ENCODE measurements around the gene SLC6A17.
A peak's percentile ranks its signal among the peaks of the same experiment; 100 is the strongest.

The SLC6A17 gene

GRCh38 chr1:110150330-110151174, at the start of gene SLC6A17:
Gene SLC6A17 (plus strand): TSS chr1:110150494. CDS start chr1:110166930, 16,436 bp downstream.
- DNase-seq, result peak in 19 of 56 donors; percentile 21 to 62 (median 35)

DNA sequence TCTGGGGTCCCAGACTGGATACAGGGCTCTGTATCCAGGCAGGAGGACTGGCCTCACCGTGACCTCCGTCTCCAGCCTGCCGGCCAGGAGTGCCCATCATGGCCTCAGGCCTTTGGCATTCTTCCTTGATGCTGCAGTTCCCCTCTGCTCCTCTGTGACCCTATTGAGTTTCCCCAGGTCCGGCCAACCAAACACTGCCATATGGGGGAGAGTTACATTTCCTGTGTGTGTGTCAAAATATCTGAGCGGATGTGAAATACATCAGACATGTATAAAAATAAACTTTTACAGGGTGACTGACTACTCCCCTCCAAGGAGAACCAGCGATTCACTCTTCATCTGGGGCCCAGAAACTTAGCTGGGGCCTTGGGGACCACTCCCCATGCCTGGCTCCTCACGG, 48.2 kb upstream of the SLC6A17 start:
- DNase-seq, result no peak

DNA sequence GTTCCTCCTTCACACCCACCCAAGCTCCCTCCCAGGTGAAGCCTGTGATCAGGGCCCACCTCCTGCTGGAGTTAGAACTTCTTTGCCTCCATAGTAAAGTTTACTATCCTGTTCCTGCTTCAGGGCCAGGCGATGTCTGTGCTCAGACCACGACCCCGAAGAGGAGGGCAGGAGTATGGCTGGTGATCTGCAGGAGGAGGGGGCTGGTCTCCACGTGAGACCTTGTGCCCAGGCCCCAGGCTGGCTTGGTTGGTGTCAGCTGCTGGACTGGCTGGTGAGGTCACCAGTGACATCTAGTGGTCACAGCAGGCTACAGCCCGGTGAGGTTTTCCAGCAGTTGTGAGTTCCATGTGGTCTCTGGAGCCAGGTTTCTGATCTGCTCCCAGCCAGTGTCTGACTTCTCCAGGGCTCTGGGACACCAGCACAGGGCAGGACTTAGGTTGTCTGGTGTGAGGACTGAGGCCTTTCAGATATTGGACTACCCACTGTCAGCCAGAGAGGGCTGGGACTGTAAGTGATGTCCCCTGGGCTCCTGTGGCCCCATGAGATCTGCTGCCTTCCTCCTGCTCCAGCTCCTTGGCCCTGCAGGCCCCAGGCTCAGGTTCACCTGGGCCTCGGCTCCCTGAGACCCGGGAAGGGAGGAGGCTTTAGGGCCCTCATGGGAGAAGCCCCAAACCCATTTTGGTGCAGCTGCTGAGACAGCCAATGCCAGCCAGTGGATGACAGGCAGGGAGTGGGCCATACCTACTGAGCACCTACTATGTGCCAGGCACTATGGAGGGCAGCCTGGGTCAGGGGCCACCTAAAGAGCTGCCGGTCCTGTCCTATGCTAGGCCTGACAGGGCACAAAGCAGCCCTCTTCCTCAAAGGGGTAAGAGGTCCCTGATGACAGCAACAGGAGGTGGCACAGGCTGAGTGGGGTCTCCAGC, 44.0 kb upstream of the SLC6A17 start:
- peak in 48 of 56 donors; percentile 6 to 77 (median 36) for DNase-seq

DNA sequence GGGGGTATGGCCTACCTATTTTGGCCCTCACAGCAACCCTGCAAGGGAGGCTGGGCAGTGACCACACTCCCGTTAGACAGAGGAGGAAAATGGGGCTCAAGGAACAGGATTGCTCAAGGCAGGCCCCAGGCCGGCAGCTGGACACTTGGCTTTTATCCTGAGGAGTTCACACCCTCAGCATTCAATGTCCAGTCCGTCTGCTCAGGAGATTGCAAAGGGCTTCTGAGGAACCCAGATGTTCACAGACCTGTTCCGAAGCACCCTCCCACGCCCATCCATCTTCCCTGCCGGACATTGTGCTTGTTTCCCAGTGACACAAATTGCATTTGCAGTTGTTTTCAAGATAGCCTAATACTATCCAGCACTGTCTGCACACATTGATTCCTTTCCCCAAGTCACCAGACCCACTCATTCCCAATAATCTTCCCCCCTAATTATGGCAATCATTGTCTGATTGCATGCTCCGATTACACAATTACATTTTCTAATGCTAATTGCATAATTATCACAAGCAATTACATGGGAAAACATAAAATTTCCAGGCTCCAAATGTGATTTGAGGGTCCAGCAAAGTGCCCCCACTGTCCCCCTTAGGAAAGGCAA, 42.3 kb upstream of the SLC6A17 start:
- no peak for DNase-seq

DNA sequence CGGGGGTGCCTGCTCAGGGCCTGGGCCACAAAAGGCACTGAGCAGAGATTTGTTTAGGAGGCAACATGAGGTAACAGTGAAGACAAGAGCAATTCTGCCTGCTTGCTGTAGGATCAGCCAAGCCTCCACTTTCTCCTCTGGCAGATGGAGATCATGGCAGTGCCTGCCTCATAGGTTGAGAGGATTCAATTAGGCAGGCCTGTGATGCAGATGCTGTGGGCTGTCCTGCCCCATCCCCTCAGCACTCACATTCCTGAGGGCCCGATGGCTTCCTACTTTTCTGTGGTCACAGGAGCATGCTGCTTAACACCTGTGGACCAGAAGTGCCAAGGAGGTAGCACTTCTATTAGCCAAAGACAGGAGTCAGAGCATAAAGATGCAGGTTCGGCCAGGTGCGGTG, 39.2 kb upstream of the SLC6A17 start:
- DNase-seq, result no peak

GRCh38 chr1:110112143-110112542, 38.2 kb upstream of the SLC6A17 start, which contains the start of gene UBL4B:
Gene UBL4B (plus strand): TSS chr1:110112443. CDS start chr1:110112535, 92 bp downstream.
- no peak for DNase-seq

DNA sequence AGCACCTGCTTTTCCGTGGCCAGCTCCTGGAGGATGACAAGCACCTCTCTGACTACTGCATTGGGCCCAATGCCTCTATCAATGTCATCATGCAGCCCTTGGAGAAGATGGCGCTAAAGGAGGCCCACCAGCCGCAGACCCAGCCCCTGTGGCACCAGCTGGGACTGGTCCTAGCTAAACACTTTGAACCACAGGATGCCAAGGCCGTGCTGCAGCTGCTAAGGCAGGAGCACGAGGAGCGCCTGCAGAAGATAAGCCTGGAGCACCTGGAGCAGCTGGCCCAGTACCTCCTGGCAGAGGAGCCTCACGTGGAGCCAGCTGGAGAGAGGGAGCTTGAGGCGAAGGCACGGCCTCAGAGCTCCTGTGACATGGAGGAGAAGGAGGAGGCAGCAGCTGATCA, 37.6 kb upstream of the SLC6A17 start:
- DNase-seq, result no peak

DNA sequence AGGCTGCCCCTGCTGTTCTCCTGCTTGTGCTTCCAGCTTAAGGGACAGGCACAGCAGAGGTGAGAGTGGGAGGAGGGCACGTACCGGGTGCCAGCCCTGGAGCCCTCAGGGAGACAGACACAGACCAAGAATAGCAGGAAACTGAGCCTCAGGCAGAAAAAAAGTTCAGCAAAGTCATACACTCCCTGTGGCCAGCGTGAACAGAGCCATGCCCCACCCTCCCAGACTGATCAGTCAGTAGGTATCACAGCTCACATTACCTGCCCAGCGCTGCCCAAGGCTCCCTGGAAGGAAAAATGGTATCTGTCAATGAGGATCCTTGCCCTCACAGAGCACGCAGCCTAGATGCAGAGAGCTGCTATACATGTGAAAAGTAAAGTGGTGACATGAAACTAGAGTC, 36.7 kb upstream of the SLC6A17 start:
- DNase-seq, result no peak

DNA sequence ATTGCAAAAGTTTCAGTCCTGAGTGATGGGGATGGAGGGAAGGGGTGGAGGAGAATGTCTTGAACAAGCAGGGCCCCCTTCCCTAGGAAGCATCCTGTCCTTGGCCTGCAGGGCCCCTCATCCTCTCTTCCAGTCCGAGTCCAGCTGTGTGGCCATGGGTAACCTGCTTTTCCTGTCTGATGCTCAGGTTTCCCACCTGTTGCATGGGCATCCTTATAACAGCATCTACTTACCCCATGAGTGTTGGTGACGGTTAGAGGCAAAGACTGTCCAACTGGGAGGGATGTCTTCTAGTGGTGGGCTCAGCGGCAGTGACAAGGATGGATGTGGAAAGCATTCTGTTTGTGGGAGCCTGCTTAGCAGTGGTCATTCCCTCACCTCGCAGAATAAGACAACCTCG, 36.1 kb upstream of the SLC6A17 start:
- no peak for DNase-seq

DNA sequence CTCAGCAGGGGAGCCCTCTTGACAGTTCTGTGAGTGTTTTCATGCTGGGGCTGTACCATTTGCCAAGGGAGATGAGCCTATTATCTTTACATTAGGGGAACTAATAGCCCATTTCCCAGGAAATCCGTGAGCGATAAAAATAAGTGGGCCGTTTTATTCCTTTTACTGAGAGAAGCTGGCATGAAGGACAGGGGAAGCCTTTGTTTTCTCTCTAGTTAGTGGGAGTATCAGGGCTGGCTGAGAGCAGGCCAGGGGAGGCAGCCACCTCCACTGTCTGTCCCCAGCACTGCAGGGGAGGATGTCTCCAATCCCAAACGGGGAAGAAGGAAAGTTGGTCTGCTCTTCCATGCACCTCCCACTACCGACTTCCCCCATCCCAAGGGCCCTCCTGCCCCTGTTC, 35.5 kb upstream of the SLC6A17 start:
- no peak for DNase-seq

GRCh38 chr1:110118636-110119396, 31.5 kb upstream of the SLC6A17 start:
- no peak for DNase-seq

- no peak for DNase-seq
Measured at GRCh38 chr1:110119843-110120242, 30.5 kb upstream of the SLC6A17 start.

DNA sequence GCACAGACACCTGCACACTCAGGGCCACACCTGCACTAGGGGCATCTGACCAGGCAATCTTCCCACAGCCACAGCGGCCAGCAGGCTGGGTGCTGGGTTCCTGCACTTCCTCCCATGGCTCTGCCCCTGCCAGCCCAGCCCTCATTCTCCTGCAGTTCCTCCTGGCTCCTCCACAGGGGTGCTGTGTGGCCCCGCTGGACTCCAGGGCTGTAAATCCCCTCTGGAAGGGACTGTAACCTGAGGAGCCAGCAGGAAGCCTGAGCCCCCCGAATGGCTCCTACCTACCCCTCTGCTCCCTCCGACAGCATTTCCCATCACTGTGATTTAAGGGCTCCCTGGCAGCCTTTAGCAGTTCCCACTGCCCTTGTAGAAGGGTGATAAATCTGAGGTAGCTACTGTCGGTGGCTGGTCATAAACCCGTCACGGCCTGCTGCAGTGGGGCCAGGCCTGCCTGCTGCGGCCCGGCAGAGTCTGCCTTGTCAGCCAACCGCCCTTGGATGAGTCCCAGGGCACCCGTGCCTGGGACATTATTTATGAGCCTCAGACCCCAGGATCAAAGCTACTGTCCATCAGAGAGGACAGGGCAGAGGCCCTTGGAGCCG, 29.2 kb upstream of the SLC6A17 start:
- DNase-seq, result no peak

- DNase-seq, result peak in 13 of 56 donors; percentile 8 to 46 (median 26)
Measured at GRCh38 chr1:110123224-110123623, 27.1 kb upstream of the SLC6A17 start.

DNA sequence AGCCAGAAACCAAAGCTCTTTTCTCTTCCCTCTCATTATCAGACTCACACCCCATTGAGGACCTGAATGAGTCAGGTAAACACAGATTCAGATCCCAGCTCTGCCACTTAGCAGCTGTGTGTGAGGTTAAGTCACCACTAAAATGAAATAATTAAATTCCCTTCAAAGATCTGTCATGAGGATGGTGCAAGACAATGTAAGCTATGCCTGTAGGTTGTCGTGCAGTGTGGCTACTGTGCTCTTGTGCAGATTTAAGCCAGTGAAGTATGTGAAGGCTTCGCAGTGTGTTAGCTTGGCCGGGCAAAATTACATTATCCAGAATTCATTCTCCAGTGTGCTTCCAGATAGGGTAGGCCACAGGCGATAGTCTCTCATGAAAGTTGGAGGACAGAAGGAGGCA, 24.5 kb upstream of the SLC6A17 start:
- DNase-seq, result no peak

GRCh38 chr1:110130113-110130591, 20.1 kb upstream of the SLC6A17 start:
- peak in 16 of 56 donors; percentile 10 to 48 (median 26) for DNase-seq

DNA sequence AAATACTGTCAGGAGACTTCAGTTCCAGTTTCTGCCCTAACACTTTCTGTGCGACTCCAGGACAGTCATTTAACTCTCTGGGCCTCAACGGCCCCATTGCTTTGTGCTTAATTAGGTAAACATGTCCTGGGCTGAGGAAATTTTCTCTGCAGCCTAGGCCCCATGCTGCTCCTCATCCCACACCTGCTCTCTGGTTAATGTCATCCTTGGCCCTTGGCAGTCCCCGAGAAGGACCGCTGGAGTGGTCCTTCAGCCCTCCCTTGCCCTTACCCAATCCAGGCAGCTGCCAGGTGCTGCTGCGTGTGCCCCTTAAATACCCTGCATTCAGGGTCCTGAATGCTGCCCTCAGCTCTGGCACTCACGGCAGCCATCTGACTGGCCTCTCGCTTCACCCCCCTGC, 19.3 kb upstream of the SLC6A17 start:
- no peak for DNase-seq

DNA sequence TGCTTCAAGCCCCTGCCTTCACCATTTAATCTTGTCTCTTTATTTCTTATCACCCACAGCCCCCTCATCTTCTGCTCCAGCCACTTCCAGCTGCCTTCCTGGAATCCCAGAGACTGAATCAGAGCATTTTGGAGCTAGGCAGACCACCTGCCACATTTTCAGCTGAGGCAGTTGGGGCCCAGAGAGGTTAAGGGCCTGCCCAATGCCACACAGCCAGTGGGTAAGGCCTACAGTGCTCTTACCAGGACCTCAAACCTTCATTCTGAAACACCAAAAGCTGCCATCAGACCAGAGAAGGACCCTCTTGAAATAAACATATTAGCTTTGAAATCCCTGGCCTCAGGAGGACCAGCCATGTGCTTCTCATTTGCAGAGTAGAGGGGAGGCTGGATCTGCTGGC, 17.6 kb upstream of the SLC6A17 start:
- DNase-seq, result no peak

DNA sequence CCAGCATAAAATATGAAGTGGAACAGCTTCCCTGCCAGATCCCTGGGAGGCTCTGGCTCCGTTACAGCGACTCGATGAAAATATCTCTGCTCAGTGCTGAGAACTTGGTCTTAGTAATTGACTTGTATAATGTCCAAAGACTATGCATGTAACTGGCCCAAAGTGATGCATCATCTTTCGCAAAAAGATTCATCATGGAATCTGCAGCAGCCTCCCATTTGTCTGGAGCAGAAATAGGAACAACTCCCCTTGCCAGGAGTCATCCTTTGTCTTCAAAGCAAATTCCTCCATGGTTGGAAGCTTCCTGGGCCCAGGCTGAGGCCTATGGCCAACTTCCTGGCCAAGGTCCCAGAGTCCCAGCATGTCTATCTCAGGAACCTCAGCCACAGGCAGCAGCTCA, 16.9 kb upstream of the SLC6A17 start:
- no peak for DNase-seq

- DNase-seq, result no peak
Measured at GRCh38 chr1:110134050-110134595, 16.2 kb upstream of the SLC6A17 start.

Measured in amygdala (tissue), 56 donors.